ENCODE measurements around the gene CASKIN2. TPM values are rescaled to one million over a fixed set of nuclear protein-coding genes. Genes with fewer than 3 reads are reported as not detected.

Gene CASKIN2
- total RNA-seq, 1 donor = 9.5 TPM

DNA sequence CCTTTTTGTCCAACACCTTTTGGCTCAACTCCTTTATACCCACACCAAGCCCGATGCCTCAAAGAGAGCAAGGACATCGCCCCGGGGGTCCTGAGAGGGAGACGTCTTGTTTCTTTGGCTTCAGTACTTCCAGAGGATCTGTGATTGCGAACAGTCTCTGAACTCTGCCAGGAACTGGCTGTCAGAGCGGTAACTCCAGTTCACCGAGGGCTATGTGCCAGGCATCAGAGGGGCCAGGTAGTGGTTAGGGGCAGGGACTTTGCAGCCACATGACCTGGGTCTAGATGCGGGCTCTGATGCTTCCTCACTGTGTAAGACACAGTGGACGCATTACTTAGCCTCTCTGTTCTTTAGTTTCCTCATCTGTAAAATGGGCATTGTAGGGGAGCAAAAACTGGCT, 31.8 kb upstream of the CASKIN2 start:
- TF ChIP-seq, protein P1, sequence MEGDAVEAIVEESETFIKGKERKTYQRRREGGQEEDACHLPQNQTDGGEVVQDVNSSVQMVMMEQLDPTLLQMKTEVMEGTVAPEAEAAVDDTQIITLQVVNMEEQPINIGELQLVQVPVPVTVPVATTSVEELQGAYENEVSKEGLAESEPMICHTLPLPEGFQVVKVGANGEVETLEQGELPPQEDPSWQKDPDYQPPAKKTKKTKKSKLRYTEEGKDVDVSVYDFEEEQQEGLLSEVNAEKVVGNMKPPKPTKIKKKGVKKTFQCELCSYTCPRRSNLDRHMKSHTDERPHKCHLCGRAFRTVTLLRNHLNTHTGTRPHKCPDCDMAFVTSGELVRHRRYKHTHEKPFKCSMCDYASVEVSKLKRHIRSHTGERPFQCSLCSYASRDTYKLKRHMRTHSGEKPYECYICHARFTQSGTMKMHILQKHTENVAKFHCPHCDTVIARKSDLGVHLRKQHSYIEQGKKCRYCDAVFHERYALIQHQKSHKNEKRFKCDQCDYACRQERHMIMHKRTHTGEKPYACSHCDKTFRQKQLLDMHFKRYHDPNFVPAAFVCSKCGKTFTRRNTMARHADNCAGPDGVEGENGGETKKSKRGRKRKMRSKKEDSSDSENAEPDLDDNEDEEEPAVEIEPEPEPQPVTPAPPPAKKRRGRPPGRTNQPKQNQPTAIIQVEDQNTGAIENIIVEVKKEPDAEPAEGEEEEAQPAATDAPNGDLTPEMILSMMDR (IDR thresholded peaks at IDR 0.05; ENCODE audit: insufficient read depth, low read depth, low read length) = no peak
- H3K4me3 ChIP-seq (ENCODE audit: low read depth, low read length) = no peak overlapping the region
- no peak for DNase-seq (ENCODE audit: low read depth)

DNA sequence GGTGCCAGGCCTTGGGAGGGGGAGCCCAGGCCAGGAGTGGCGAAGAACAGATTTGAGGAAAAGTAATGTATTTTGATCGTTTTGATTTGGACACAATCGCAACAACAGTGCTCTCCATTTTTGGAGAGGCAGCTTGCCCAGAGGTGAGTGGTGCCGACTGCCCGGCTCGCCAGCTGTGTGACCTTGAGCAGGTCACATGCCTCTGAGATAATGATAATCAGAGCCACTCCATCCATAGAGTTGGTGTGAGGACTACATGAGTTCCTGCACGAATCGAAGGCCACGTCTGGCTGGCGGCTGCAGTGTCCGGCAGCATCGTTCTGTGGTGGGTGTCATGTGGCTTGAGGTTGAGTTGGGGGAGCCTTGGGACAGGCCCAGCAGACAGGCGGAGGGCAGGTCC, 30.8 kb upstream of the CASKIN2 start:
- no peak for DNase-seq (ENCODE audit: low read depth)
- no peak overlapping the region for H3K4me3 ChIP-seq (ENCODE audit: low read depth, low read length)
- TF ChIP-seq, protein P1 (IDR thresholded peaks at IDR 0.05; ENCODE audit: insufficient read depth, low read depth, low read length) = no peak

DNA sequence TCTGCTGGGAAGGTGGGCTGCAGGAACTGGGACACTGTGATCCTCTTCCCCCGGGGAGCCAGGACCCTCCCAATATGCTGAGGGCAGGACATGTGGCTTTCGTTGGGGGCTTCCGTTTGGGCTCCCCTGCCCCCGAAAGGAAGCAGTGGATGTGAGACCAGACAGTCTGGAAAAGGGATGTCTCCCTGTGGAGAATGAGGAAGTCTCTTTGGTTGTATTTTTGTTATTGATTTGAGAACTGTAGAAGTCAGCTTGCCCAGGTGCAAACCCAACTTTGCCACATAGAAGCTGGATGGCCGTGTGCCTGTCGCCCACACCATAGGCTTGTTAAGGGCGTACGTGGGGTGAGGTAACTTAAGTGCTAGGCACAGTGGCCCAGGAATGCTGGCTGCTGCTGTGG, 28.9 kb upstream of the CASKIN2 start:
- no peak overlapping the region for H3K4me3 ChIP-seq (ENCODE audit: low read depth, low read length)
- DNase-seq (ENCODE audit: low read depth) = no peak
- TF ChIP-seq, protein P1 (IDR thresholded peaks at IDR 0.05; ENCODE audit: insufficient read depth, low read depth, low read length) = no peak

DNA sequence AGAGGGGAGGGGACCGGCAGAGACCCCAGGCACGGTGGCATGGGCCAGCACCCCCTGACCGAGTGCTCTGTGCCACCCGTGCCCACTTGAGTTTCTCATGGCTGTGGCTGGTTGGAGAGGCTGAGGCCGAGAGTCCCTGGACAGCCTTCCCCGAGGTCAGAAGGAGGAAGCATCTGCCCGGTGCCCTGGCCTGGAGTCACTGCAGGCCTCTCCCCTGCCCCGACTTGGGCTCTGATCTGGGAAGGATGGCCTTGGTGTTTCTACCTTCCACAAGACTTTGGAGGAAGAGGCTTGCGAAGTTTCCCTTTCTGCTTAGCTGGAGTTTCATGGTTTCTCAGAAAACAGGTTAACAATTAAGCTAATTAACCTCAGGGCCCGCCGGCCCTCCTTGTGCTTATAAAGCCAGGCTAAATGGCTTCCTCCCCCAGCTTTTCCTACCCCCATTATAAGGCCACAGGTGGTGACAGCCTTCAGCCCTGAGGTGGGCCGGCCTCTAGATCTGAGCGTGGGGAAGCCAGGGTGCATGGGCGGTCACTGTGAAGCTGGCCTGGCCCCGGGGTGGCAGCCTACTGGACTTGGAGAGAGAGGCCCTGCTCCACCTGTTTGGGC, 27.5 kb upstream of the CASKIN2 start:
- H3K4me3 ChIP-seq (ENCODE audit: low read depth, low read length) = no peak overlapping the region
- no peak for DNase-seq (ENCODE audit: low read depth)
- TF ChIP-seq, protein P1 (IDR thresholded peaks at IDR 0.05; ENCODE audit: insufficient read depth, low read depth, low read length) = no peak

GRCh38 chr17:75542229-75542628, 26.9 kb upstream of the CASKIN2 start:
- TF ChIP-seq, protein P1 (IDR thresholded peaks at IDR 0.05; ENCODE audit: insufficient read depth, low read depth, low read length) = no peak
- no peak for DNase-seq (ENCODE audit: low read depth)

GRCh38 chr17:75540923-75541503, 25.7 kb upstream of the CASKIN2 start:
- TF ChIP-seq, protein P1 (IDR thresholded peaks at IDR 0.05; ENCODE audit: insufficient read depth, low read depth, low read length) = no peak
- H3K4me3 ChIP-seq (ENCODE audit: low read depth, low read length) = no peak overlapping the region
- no peak for DNase-seq (ENCODE audit: low read depth)

More at GRCh38 chr17:75542229-75542628, 26.9 kb upstream of the CASKIN2 start:
- no peak overlapping the region for H3K4me3 ChIP-seq (ENCODE audit: low read depth, low read length)
